Thyroid gland (tissue), 4 donors: ENCODE measurements around the gene MCF2L.

ENCODE experiments used
- CTCF ChIP-seq, 6 experiments: fragments of 200-600 bp in 3 of 6; fragments of 450-650 bp in 3 of 6; sonication (generic) in 3 of 6; IDR thresholded peaks; one replicate each; pipeline ENCODE4 v1.5.1; 2016 to 2019; ENCODE audit warnings: antibody characterized with exemption in 6 of 6, mild to moderate bottlenecking in 2 of 6, inconsistent platforms in 1 of 6, moderate library complexity in 1 of 6
- POLR2A ChIP-seq, 2 donors: fragments of 450-650 bp; IDR thresholded peaks; one replicate each; pipeline ENCODE4 v1.6.1; 2017; ENCODE audit warnings: antibody characterized with exemption in 2 of 2, mild to moderate bottlenecking in 2 of 2, moderate library complexity in 1 of 2

DNA sequence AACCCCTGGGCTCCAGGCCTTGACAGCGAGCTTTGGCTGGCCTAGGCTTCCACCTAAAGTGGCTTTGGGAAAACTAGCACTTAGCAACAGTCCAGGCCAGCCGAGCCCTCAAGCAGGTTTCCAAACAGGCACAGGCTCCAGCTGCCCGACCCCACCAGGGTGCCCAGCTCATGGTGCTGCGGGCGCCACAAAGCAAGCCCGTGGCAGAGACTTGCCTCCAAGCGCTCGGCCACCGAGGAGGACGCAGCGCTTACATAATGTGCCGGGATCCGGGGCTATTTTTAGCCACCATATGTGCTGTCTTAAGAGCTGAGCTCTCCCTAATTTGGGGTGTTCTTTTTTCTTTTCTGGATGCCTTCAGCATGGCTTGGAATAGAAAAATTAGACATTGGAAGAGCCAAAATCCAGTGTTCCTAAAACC is 80.5 kb downstream of the MCF2L start:
- TF ChIP-seq CTCF (IDR thresholded peaks at IDR 0.05), result no peak
- no peak for TF ChIP-seq POLR2A (IDR thresholded peaks at IDR 0.05)
